Aorta (tissue), 5 donors: ENCODE data around the gene SMIM27. TPM values are rescaled to one million over a fixed set of nuclear protein-coding genes. Genes with fewer than 3 reads are reported as not detected.
A peak's percentile ranks its signal among the peaks of the same experiment; 100 is the strongest.
"Not testable (repeated sequence)": the region's sequence is repeated elsewhere in the genome, so short reads cannot be mapped to it uniquely, and the experiment has no call there.

Experiments
- ATAC-seq: fragments of 200-7000 bp; cut with Tn5 transposase; one replicate; pipeline ENCODE4 v1.9.1; 2022; ENCODE audit warnings: moderate library complexity; ENCODE audit not compliant: low FRiP score
- DNase-seq, 2 donors: peaks; one replicate each; pipeline ENCODE4 v3.0.0-alpha.2; 2020
- H3K27ac ChIP-seq, 2 donors: one replicate each; pipeline ENCODE4 v1.5.1; 2013; ENCODE audit warnings: low read length in 2 of 2, mild to moderate bottlenecking in 2 of 2, moderate library complexity in 2 of 2, control low read depth in 1 of 2, inconsistent platforms in 1 of 2, low read depth in 1 of 2
- H3K27me3 ChIP-seq, 2 donors: one replicate each; pipeline ENCODE4 v1.6.1; 2013; ENCODE audit warnings: control low read depth in 1 of 2, low read length in 1 of 2, mild to moderate bottlenecking in 1 of 2, moderate library complexity in 1 of 2; ENCODE audit not compliant: insufficient read depth in 2 of 2, control insufficient read depth in 1 of 2
- H3K36me3 ChIP-seq, 2 donors: one replicate each; pipeline ENCODE4 v1.6.1; 2013; ENCODE audit warnings: control low read depth in 1 of 2, low read length in 1 of 2, mild to moderate bottlenecking in 1 of 2; ENCODE audit not compliant: insufficient read depth in 2 of 2, control insufficient read depth in 1 of 2
- H3K4me1 ChIP-seq, 2 donors: one replicate each; pipeline ENCODE4 v1.6.1; 2013; ENCODE audit warnings: low read length in 2 of 2, control low read depth in 1 of 2, mild to moderate bottlenecking in 1 of 2, moderate library complexity in 1 of 2; ENCODE audit not compliant: insufficient read depth in 2 of 2, control insufficient read depth in 1 of 2
- H3K4me3 ChIP-seq, 2 donors: one replicate each; pipeline ENCODE4 v1.5.1; 2013; ENCODE audit warnings: low read length in 2 of 2, control low read depth in 1 of 2, mild to moderate bottlenecking in 1 of 2
- H3K9me3 ChIP-seq: one replicate; pipeline ENCODE4 v1.6.1; 2013; ENCODE audit warnings: mild to moderate bottlenecking, low read length; ENCODE audit not compliant: control insufficient read depth
- WGBS, 2 donors: extraction: QIAGEN DNeasy Blood & Tissue Kit; methylation state at CpG; one replicate each; pipeline ENCODE4 v1.1.7; 2013; 5-methylcytosine and 5-hydroxymethylcytosine counted together
- intact Hi-C, 2 donors: fragments of 100-400 bp; cut with DNase I; formaldehyde crosslinking; loops; one replicate each; pipeline versions ENCODE4 v1.14.2 to v1.15.0; 2022
- polyA plus RNA-seq, 2 donors: library from polyadenylated mRNA; stranded (reverse); fragments of 200-250 nt; gene quantifications; one replicate each; pipeline ENCODE4 v1.2.3, GENCODE V29; 2013
- total RNA-seq, 2 donors: library from RNA; stranded (reverse); fragmentation: NEBNext Ultra II Directional; extraction: Animal tissue kit (Norgen Biotek cat#: 25700); gene quantifications; one replicate each; pipeline ENCODE4 v1.2.1, GENCODE V29; 2021
- donor health status: healthy with polysubstance abuse.
- donor health status: Bipolar disorder and iron deficiency.
- donor health status: DM: no; HTN: no; CAD: no.
- donor health status: DM: no; HTN: no; CAD: no.
- donor health status: DM: yes; HTN: yes; CAD: no.

Gene SMIM27
- total and polyA plus RNA-seq, 4 donors = 6.5 to 48.8 (median 9.7) TPM

DNA sequence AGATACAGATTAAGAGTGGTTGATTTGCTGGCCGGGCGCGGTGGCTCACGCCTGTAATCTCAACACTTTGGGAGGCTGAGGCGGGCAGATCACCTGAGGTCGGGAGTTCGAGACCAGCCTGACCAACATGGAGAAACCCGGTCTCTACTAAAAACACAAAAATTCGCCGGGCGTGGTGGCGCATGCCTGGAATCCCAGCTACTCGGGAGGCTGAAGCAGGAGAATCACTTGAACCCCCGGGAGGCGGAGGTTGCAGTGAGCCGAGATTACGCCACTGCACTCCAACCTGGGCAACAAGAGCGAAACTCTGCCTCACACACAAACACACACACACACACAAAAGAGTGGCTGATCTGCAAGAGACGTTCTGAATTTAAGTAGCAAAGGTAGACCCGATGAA, 3.9 kb upstream of the SMIM27 start:
- H3K36me3 ChIP-seq, H3K9me3 ChIP-seq, H3K27ac ChIP-seq, DNase-seq, intact Hi-C loops, H3K4me1 ChIP-seq, H3K4me3 ChIP-seq, H3K27me3 ChIP-seq, ATAC-seq: not testable (repeated sequence)
- 97% methylated on average over 18 to 20 of the region's 20 CpGs for WGBS, 2 donors

- no peaks in the 10 kb centered on the region for H3K36me3 ChIP-seq
- ATAC-seq (no peak), DNase-seq (no peak)
- no peaks in the 10 kb centered on the region for H3K9me3 ChIP-seq
- peak overlapping the region; percentile 36 to 85 for H3K4me3 ChIP-seq
- H3K4me1 ChIP-seq = no peaks in the 10 kb centered on the region
- intact Hi-C loops = loop anchor here in 1 of 2 donors (2.0 kb wide), 2 partner anchors 23 kb away; partner anchors contain the start of genes NDUFB6 and RIGI
- WGBS, 2 donors = 0 to 1% methylated on average over 10 of the region's 10 CpGs
- H3K27me3 ChIP-seq = no peaks in the 10 kb centered on the region
- peak overlapping the region; percentile 39 to 71 for H3K27ac ChIP-seq
Measured at GRCh38 chr9:32550150-32550561, 2.0 kb upstream of the SMIM27 start.

DNA sequence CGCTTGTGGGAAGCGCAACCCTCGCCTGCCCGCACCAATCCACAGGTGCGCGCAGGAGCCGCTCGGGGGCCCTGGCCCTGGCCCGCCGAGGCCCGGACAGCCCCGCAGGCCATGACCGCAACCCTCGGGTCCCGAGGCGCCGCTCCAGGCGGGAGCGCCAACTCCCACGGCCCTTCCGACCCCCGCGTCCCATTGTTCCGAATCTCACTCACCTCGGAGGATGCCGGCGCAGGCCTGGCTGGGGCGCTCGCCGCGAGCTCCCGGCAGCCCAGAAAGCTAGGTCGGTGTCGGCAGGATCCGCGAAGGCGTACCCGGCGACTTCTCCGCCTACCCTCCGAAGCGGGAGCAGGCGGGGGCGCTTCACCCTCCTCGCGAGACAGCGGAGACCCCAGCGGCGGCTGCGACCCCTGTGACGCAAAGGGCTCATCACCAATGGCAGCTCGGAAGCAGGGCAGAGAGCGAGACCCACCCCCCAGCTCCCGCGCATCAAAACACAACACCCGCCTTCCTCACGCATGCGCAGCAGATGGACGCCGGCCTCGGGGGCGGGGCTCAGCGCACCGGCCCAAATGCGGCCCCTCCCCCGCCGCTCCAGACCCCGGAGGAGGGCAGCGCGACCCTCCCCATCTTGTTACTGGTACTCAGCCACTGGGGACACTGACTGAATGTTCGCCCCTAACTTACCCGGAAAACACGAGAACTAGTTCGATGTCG, 1.4 kb upstream of the SMIM27 start:
- WGBS, 2 donors = 0% methylated on average over 74 to 75 of the region's 75 CpGs
- H3K4me3 ChIP-seq = peak overlapping the region; percentile 66 to 85
- H3K9me3 ChIP-seq = no peaks in the 10 kb centered on the region
- peak; percentile 95 to 97 for DNase-seq
- ATAC-seq = peak; percentile 94
- no peaks in the 10 kb centered on the region for H3K4me1 ChIP-seq
- H3K36me3 ChIP-seq = no peaks in the 10 kb centered on the region
- intact Hi-C loops = loop anchor here in 1 of 2 donors (2.0 kb wide), 2 partner anchors 22 to 24 kb away; partner anchors contain the start of genes NDUFB6 and RIGI
- H3K27ac ChIP-seq = peak overlapping the region; percentile 71 to 90
- no peaks in the 10 kb centered on the region for H3K27me3 ChIP-seq

- Histone ChIP-seq H3K27ac (peak overlapping the region; percentile 78 to 90), H3K36me3 (no peaks in the 10 kb centered on the region), H3K27me3 (no peaks in the 10 kb centered on the region), H3K9me3 (no peaks in the 10 kb centered on the region), H3K4me3 (peak overlapping the region; percentile 66 to 85), H3K4me1 (no peaks in the 10 kb centered on the region)
- DNase-seq (peak; percentile 49 to 77), ATAC-seq (peak; percentile 55)
- intact Hi-C loops = loop anchor here in 1 of 2 donors (2.0 kb wide), 2 partner anchors 21 to 25 kb away; partner anchors contain the start of genes NDUFB6 and RIGI
- WGBS, 2 donors = 0% methylated on average over 36 of the region's 36 CpGs
Measured at GRCh38 chr9:32551276-32552051, 663 bp upstream of the SMIM27 start.

- no peak overlapping the region for H3K27ac ChIP-seq
- no peaks in the 10 kb centered on the region for H3K27me3 ChIP-seq
- H3K4me1 ChIP-seq = no peaks in the 10 kb centered on the region
- intact Hi-C loops = no loop called here
- ATAC-seq = no peak
- WGBS, 2 donors = 89 to 91% methylated on average over 2 of the region's 2 CpGs
- H3K4me3 ChIP-seq = no peak overlapping the region
- no peaks in the 10 kb centered on the region for H3K36me3 ChIP-seq
- H3K9me3 ChIP-seq = no peaks in the 10 kb centered on the region
- DNase-seq = no peak
Measured at GRCh38 chr9:32554107-32554506, 2.0 kb downstream of the SMIM27 start.

DNA sequence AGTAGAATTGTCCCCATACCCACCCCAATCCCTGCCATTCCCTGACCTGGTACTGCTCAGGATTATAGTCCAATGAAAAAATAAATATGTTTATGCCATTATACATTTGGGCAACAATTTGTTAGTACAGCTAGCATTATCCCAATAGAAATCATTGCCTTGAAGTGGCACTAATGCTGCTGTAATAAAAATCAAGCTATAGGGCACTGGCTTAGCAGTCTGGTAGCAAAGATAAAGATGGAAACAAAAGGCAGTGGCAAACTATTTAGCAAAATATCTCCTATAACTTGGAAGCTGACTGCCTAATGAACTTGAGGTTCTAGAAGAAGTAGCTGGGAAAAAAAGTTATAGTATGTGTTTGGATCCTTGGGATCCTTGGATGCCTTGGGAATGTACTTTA, 2.5 kb downstream of the SMIM27 start:
- ATAC-seq (no peak), DNase-seq (no peak)
- H3K27me3 ChIP-seq = no peaks in the 10 kb centered on the region
- no peak overlapping the region for H3K27ac ChIP-seq
- no peaks in the 10 kb centered on the region for H3K36me3 ChIP-seq
- no peaks in the 10 kb centered on the region for H3K9me3 ChIP-seq
- intact Hi-C loops = no loop called here
- no peak overlapping the region for H3K4me3 ChIP-seq
- no peaks in the 10 kb centered on the region for H3K4me1 ChIP-seq

DNA sequence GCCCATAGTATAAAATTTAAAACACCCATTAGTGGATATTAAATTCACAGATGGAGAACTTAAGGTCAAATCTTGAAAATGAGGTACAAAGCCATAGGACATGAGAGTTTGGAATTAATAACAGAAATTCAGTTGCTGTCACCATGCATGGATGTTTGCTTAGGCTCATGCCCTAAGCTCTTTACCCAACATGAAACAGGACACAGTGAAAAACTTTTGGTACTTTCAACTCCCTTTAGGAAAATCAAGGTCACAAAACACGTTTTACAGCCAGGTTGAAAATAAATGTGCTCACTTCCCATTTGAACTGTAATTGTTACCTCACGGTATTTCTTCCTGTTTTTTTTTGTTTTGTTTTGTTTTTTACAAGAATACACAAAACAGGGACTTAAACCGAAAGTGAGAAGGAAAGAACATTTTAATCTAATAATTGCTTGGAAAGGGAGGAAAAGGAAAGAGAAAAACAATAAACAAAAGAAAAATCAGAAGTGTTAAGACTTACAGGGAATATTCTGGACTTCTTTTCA, 6.3 kb downstream of the SMIM27 start:
- WGBS, 2 donors = 68 to 75% methylated on average over 3 of the region's 3 CpGs
- Histone ChIP-seq H3K4me3 (no peak overlapping the region), H3K27ac (no peak overlapping the region), H3K27me3 (no peaks in the 10 kb centered on the region), H3K36me3 (no peaks in the 10 kb centered on the region), H3K4me1 (no peaks in the 10 kb centered on the region), H3K9me3 (no peaks in the 10 kb centered on the region)
- intact Hi-C loops = no loop called here
- DNase-seq (no peak), ATAC-seq (no peak)

- DNase-seq (no peak), ATAC-seq (no peak)
- Histone ChIP-seq H3K9me3 (no peaks in the 10 kb centered on the region), H3K27me3 (no peaks in the 10 kb centered on the region), H3K4me1 (no peaks in the 10 kb centered on the region), H3K4me3 (no peak overlapping the region), H3K27ac (no peak overlapping the region), H3K36me3 (peaks cover 4 to 11% of the 10 kb centered on the region in 2 donors)
- WGBS, 2 donors = 94 to 95% methylated on average over 6 of the region's 6 CpGs
- intact Hi-C loops = no loop called here
Measured at GRCh38 chr9:32565967-32566366, 13.8 kb downstream of the SMIM27 start.
